ENCODE measurements around the gene WASHC4. TPM values are rescaled to one million over a fixed set of nuclear protein-coding genes. Genes with fewer than 3 reads are reported as not detected.

The WASHC4 gene
- total RNA-seq, 1 donor from 2014 or later = 41.3 TPM

DNA sequence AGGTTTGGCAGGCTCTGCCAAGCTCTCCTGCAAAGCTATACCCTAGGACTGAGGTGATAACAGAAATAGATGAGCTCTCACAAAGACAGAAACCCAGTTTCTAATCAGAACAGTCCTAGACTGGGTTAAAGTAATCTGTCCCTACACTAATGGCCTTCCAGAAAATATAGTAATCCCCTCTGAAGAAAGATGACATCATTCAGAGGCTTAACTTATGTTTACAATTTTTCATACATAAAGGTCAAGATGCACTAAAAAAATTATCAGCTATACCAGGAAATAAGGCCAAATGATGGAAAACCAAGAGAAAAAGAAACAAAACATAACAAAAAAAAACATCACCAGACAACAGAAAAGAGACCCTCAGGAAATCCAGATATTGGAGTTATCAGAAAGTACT is 4.9 kb upstream of the WASHC4 start:
- DNase-seq (ENCODE audit: low spot score) = no peak
- H3K27me3 Mint-ChIP-seq (ENCODE audit: low read depth) = peaks cover 54% of the 10 kb centered on the region
- H3K27ac Mint-ChIP-seq = no peak overlapping the region
- peaks cover 12% of the 10 kb centered on the region for H3K4me1 Mint-ChIP-seq (ENCODE audit: low read depth)
- peaks cover 11% of the 10 kb centered on the region for H3K9me3 Mint-ChIP-seq
- no peak overlapping the region for H3K4me3 Mint-ChIP-seq (ENCODE audit: low read depth)
- no peaks in the 10 kb centered on the region for H3K36me3 Mint-ChIP-seq (ENCODE audit: low read depth)
- intact Hi-C loops (cut with micrococcal nuclease) = no loop called here

DNA sequence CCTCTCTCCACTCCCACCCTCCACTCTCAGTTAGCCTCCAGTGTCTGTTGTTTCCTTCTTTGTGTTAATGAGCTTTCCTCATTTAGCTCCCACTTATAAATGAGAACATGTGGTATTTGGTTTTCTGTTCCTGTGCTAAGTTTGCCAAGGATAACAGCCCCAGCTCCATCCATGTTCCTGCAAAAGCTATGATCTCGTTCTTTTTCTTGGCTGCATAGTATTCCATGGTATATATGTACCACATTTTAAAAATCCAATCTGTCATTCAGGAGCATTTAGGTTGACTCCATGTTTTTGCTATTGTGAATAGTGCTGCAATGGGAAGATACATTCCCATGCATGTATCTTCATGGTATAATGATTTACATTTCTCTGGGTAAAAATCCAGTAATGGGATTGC is 2.8 kb upstream of the WASHC4 start:
- Mint-ChIP-seq H3K36me3 (ENCODE audit: low read depth) (peaks cover 10% of the 10 kb centered on the region), H3K4me3 (ENCODE audit: low read depth) (no peak overlapping the region), H3K9me3 (peaks cover 4% of the 10 kb centered on the region), H3K4me1 (ENCODE audit: low read depth) (peaks cover 25% of the 10 kb centered on the region), H3K27me3 (ENCODE audit: low read depth) (peaks cover 33% of the 10 kb centered on the region), H3K27ac (no peak overlapping the region)
- intact Hi-C loops (cut with micrococcal nuclease) = loop anchor here (5.0 kb wide), 2 partner anchors 228 to 647 kb away; partner anchors contain the start of genes C12orf75 and CHST11
- no peak for DNase-seq (ENCODE audit: low spot score)

DNA sequence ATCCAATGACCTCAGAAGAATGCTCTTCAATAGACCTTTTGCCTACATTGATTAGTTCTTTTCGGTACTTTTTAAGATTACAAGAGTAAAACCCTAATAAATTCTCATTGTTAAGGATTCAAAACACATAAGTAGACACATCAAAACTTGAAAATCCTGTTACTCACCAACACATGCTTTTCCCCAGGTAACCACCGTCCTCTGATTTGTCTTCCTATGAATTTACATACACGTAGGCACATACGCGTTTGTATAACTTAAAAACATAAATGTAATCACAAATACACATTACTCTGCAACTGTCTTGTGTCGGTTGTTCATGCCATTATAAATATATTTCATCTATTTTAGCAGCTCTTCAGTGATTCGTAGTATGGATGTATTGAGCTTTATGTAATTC is 910 bp upstream of the WASHC4 start:
- DNase-seq (ENCODE audit: low spot score) = no peak
- intact Hi-C loops (cut with micrococcal nuclease) = loop anchor here (1.0 to 5.0 kb wide), 3 partner anchors 22 to 649 kb away; partner anchors contain the start of genes ALDH1L2, C12orf75 and CHST11
- peak overlapping the region; percentile 96 for H3K4me3 Mint-ChIP-seq (ENCODE audit: low read depth)
- peaks cover 26% of the 10 kb centered on the region for H3K4me1 Mint-ChIP-seq (ENCODE audit: low read depth)
- H3K36me3 Mint-ChIP-seq (ENCODE audit: low read depth) = peaks cover 18% of the 10 kb centered on the region
- peaks cover 4% of the 10 kb centered on the region for H3K9me3 Mint-ChIP-seq
- H3K27ac Mint-ChIP-seq = peak overlapping the region; percentile 85
- peaks cover 23% of the 10 kb centered on the region for H3K27me3 Mint-ChIP-seq (ENCODE audit: low read depth)

DNA sequence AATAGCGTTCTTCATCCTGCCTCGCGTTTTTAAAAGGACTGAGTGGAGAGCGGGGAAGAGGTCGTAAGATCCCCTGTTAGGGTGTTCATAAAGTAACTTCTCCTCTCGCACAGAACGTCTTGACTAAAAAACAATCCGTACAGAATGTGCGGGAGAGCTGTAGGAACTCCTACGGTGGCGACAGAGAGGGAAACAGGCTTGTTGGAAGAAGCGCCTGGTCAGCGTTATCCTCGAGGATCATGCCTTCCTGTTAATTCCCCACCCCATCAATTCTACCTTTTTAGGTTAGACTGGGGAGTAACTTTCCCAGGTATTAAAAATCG is 399 bp upstream of the WASHC4 start:
- peaks cover 20% of the 10 kb centered on the region for H3K27me3 Mint-ChIP-seq (ENCODE audit: low read depth)
- peak overlapping the region; percentile 85 for H3K27ac Mint-ChIP-seq
- DNase-seq (ENCODE audit: low spot score) = no peak
- H3K9me3 Mint-ChIP-seq = peaks cover 4% of the 10 kb centered on the region
- H3K36me3 Mint-ChIP-seq (ENCODE audit: low read depth) = peaks cover 23% of the 10 kb centered on the region
- intact Hi-C loops (cut with micrococcal nuclease) = loop anchor here (1.0 to 5.0 kb wide), 3 partner anchors 23 to 650 kb away; partner anchors contain the start of genes ALDH1L2, C12orf75 and CHST11
- H3K4me1 Mint-ChIP-seq (ENCODE audit: low read depth) = peaks cover 30% of the 10 kb centered on the region
- H3K4me3 Mint-ChIP-seq (ENCODE audit: low read depth) = peak overlapping the region; percentile 96

DNA sequence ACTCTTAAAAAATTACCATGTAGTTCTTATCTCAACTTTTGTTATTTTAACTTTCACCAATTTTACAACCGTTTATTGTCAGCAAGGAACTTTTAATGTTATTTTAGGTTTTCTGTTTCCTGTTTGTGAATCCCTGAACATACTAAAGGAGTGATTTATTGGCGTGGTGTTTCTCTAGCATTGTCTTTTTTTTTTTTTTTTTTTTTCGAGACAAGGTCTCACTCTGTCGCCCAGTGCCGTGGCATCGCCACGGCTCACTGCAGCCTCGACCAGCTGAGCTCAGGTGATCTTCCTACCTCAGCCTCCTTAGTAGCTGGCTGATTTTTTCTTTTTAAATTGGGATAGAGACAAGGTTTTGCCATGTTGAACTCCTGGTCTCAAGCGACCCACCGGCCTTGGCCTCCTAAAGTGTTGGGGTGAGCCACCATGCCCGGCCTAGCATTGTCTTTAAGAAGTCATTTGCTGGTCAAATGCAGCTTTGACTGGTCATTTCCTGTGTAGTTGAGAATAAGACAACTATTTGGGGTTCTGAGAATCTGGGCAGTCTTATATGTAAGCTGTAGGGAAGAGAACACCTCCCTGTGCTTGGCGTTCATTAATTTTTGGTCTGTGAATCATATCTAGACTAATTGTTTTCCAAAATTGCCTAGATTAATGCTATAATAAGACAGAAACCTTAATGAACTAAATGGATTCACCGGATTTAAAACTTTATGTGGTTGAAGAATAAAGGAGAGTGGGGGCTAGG is 2.1 kb downstream of the WASHC4 start:
- Mint-ChIP-seq H3K4me3 (ENCODE audit: low read depth) (peak overlapping the region; percentile 96), H3K4me1 (ENCODE audit: low read depth) (peaks cover 37% of the 10 kb centered on the region), H3K9me3 (peaks cover 4% of the 10 kb centered on the region), H3K27ac (peak overlapping the region; percentile 18), H3K27me3 (ENCODE audit: low read depth) (peaks cover 9% of the 10 kb centered on the region), H3K36me3 (ENCODE audit: low read depth) (peaks cover 46% of the 10 kb centered on the region)
- intact Hi-C loops (cut with micrococcal nuclease) = loop anchor here (2.0 to 5.0 kb wide), 4 partner anchors 125 to 971 kb away; partner anchors contain the start of genes C12orf75, CHST11 and NFYB
- DNase-seq (ENCODE audit: low spot score) = no peak

DNA sequence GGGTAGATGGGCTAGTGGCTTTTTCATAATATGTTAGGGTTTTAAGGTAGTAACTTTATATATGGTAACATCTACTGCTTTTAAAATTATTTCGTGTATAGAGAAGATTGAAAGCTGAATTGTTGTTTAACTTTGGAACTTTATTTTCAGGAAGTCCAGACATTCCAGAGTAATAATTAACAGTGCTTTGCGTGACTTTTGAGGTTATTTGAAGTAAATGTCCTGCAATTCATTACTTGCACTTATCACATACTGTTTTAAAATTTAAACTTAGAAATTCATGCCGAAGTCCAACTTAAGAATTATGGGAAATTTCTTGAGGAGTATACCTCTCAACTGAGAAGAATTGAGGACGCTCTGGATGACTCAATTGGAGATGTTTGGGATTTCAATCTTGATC is 3.3 kb downstream of the WASHC4 start:
- Mint-ChIP-seq H3K9me3 (no peaks in the 10 kb centered on the region), H3K27me3 (ENCODE audit: low read depth) (peaks cover 5% of the 10 kb centered on the region), H3K36me3 (ENCODE audit: low read depth) (peaks cover 54% of the 10 kb centered on the region), H3K27ac (no peak overlapping the region), H3K4me1 (ENCODE audit: low read depth) (peaks cover 39% of the 10 kb centered on the region), H3K4me3 (ENCODE audit: low read depth) (no peak overlapping the region)
- intact Hi-C loops (cut with micrococcal nuclease) = no loop called here
- DNase-seq (ENCODE audit: low spot score) = no peak

DNA sequence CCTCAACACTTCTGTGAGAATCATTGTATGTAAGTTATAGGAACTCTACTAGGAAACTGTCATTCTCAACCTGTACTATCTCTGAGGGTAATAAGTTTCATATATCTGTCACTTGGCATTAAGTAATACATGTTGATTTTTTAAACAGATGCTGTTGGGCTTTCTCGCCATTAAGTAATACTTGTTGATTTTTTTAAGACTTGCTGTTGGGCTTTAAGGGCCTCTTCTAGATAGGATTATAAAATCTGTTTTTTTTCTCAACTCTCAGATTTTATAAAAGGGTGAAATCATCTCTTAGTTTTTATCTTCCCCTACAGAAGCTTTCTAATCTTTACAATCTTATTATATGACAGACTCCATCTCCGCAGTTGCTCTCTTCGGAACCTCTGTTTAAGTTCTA is 5.6 kb downstream of the WASHC4 start:
- H3K27ac Mint-ChIP-seq = no peak overlapping the region
- peaks cover 68% of the 10 kb centered on the region for H3K36me3 Mint-ChIP-seq (ENCODE audit: low read depth)
- no peaks in the 10 kb centered on the region for H3K27me3 Mint-ChIP-seq (ENCODE audit: low read depth)
- intact Hi-C loops (cut with micrococcal nuclease) = no loop called here
- H3K4me1 Mint-ChIP-seq (ENCODE audit: low read depth) = peaks cover 36% of the 10 kb centered on the region
- no peak for DNase-seq (ENCODE audit: low spot score)
- no peaks in the 10 kb centered on the region for H3K9me3 Mint-ChIP-seq
- no peak overlapping the region for H3K4me3 Mint-ChIP-seq (ENCODE audit: low read depth)

DNA sequence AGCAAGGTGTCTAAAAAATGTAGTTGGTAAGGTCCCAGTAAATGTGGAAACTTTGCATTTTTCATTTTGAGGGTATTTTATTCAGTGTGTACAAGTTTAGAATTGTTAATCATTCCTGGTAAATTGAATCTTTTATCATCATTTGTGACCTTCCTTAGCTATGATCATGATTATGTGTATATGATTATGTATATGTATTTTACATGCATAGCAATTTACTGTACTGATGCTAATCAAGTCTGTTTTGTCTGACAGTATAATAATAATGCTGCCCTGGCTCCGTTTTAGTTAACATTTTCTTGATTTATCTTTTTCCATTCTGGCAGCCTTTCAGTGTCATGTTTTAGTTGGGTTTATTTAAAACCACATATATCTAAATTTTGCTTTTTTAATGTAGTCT is 9.4 kb downstream of the WASHC4 start:
- Mint-ChIP-seq H3K27ac (no peak overlapping the region), H3K27me3 (ENCODE audit: low read depth) (no peaks in the 10 kb centered on the region), H3K4me1 (ENCODE audit: low read depth) (peaks cover 16% of the 10 kb centered on the region), H3K9me3 (no peaks in the 10 kb centered on the region), H3K36me3 (ENCODE audit: low read depth) (peaks cover 79% of the 10 kb centered on the region), H3K4me3 (ENCODE audit: low read depth) (no peak overlapping the region)
- DNase-seq (ENCODE audit: low spot score) = no peak
- intact Hi-C loops (cut with micrococcal nuclease) = no loop called here

DNA sequence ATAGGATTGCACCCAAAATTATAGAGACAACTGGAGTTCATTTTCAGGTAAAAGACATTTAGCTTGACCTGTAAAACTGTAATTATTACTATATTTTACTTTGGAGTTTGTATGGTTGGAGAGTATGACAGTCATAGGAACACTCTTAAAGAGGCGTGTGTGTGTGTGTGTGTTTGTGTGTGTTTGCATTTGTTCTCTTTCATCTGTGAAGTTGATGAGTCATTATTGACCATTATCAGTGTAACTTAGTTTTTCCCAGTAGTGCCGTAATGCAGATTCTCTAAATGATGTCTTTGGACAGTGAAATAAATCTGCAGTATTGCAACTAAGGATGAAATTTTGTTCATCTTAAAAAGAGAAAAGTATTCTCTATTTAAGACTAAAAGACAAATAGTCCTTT is 13.0 kb downstream of the WASHC4 start:
- no peak for DNase-seq (ENCODE audit: low spot score)
- H3K4me1 Mint-ChIP-seq (ENCODE audit: low read depth) = peaks cover 10% of the 10 kb centered on the region
- intact Hi-C loops (cut with micrococcal nuclease) = no loop called here
- H3K4me3 Mint-ChIP-seq (ENCODE audit: low read depth) = no peak overlapping the region
- peaks cover 75% of the 10 kb centered on the region for H3K36me3 Mint-ChIP-seq (ENCODE audit: low read depth)
- H3K27ac Mint-ChIP-seq = no peak overlapping the region
- H3K9me3 Mint-ChIP-seq = no peaks in the 10 kb centered on the region
- H3K27me3 Mint-ChIP-seq (ENCODE audit: low read depth) = no peaks in the 10 kb centered on the region

DNA sequence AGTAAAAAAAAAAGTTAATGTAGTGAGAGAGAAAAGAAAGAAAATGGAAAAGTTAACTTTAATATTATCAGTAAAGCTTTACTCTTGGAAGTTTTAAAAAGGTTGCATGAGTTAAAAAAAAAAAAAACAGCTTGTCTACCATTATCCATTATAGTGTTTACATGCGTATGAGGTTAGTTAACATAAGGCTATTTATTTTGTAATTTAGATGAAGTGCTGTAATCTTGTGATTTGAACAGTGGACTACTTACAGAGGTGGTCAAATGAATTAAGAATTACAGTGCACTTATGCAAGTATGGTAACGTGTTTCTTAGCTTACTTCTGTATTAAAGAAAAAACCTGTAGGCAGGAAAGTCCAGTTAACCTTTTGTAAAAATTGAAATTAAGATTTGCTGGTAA is 30.7 kb downstream of the WASHC4 start:
- no peaks in the 10 kb centered on the region for H3K27me3 Mint-ChIP-seq (ENCODE audit: low read depth)

DNA sequence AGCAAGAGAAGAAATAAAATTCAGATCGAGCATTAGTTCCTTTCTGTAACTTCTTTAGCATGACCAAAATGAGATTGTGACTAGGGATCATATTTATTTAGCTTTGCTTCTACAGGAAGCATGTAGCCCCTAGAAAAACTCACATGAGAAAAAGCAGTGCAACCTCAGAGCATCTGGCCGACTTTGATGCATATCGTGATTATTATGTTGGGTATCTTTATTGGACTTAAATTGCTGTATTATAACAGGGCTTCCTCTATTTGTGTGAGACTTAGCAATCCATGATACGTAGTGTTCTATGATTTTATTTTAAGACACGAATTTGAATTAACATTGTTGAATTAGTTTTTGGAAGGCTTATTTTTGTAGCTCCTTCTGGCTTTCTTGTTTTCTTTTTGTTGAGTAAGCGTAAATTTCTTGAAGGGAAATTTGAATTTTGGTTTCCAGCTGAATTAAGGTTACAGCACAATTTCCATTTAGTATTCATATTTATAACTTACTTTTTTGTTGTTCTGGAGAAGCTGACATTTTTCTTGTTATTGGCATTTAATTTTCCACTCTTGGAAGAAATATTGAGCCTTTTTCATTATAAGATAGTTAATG is 33.9 kb downstream of the WASHC4 start:
- DNase-seq (ENCODE audit: low spot score) = no peak
- H3K9me3 Mint-ChIP-seq = no peaks in the 10 kb centered on the region
- no peaks in the 10 kb centered on the region for H3K4me1 Mint-ChIP-seq (ENCODE audit: low read depth)
- H3K27ac Mint-ChIP-seq = no peak overlapping the region
- H3K36me3 Mint-ChIP-seq (ENCODE audit: low read depth) = peaks cover 64% of the 10 kb centered on the region
- no peak overlapping the region for H3K4me3 Mint-ChIP-seq (ENCODE audit: low read depth)
- H3K27me3 Mint-ChIP-seq (ENCODE audit: low read depth) = no peaks in the 10 kb centered on the region
- intact Hi-C loops (cut with micrococcal nuclease) = no loop called here

More for the DNA sequence above, 30.7 kb downstream of the WASHC4 start:
- intact Hi-C loops (cut with micrococcal nuclease) = no loop called here
- DNase-seq (ENCODE audit: low spot score) = no peak
- Mint-ChIP-seq H3K4me1 (ENCODE audit: low read depth) (no peaks in the 10 kb centered on the region), H3K36me3 (ENCODE audit: low read depth) (peaks cover 73% of the 10 kb centered on the region), H3K4me3 (ENCODE audit: low read depth) (no peak overlapping the region), H3K9me3 (no peaks in the 10 kb centered on the region), H3K27ac (no peak overlapping the region)

DNA sequence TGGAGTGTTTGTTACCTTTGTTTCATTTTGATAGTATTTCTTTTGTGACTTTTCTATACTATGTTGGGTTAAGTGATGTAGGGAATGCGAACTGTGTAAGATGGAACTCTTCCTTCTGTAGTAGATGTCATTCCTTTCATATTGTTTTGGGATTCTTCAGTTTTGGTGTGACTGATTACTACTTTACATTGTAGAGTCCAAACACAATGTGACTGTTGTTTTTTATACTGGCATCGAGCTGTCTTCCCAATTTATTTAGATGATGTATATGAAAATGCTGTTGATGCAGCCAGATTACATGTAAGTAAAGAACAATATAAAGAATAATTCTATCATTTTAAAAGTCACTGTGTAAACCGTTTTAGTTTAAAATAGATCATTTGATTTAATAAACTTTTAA is 34.7 kb downstream of the WASHC4 start:
- Mint-ChIP-seq H3K36me3 (ENCODE audit: low read depth) (peaks cover 64% of the 10 kb centered on the region), H3K27ac (no peak overlapping the region), H3K27me3 (ENCODE audit: low read depth) (no peaks in the 10 kb centered on the region), H3K9me3 (no peaks in the 10 kb centered on the region), H3K4me1 (ENCODE audit: low read depth) (no peaks in the 10 kb centered on the region), H3K4me3 (ENCODE audit: low read depth) (no peak overlapping the region)
- no peak for DNase-seq (ENCODE audit: low spot score)
- intact Hi-C loops (cut with micrococcal nuclease) = no loop called here

DNA sequence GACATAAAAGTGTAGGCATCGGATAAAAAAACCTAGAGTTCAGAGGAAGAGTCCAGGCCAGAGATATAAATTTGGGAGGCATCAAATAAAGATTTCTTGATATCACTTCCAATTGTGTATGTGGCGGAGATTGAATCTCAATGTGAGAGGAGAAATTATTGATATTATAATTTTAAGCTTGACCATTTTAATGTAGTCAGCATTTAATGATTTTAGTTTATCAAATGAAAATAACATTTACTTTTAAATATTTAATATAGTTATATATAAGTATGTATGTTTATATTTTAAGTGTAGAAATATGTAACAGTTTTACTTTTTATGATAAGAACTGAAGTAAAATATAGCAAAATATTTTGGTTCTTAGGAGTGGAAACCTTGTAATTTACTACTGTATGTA is 48.7 kb downstream of the WASHC4 start:
- H3K36me3 Mint-ChIP-seq (ENCODE audit: low read depth) = peaks cover 58% of the 10 kb centered on the region
- H3K27me3 Mint-ChIP-seq (ENCODE audit: low read depth) = no peaks in the 10 kb centered on the region
- no peaks in the 10 kb centered on the region for H3K9me3 Mint-ChIP-seq
- peaks cover 6% of the 10 kb centered on the region for H3K4me1 Mint-ChIP-seq (ENCODE audit: low read depth)
- no peak overlapping the region for H3K4me3 Mint-ChIP-seq (ENCODE audit: low read depth)
- DNase-seq (ENCODE audit: low spot score) = no peak
- intact Hi-C loops (cut with micrococcal nuclease) = no loop called here
- H3K27ac Mint-ChIP-seq = no peak overlapping the region
